Cardiac muscle cell (in vitro differentiated cells and primary cell): ENCODE measurements around the gene C1R. TPM values are rescaled to one million over a fixed set of nuclear protein-coding genes. Genes with fewer than 3 reads are reported as not detected.
A peak's percentile ranks its signal among the peaks of the same experiment; 100 is the strongest.
"Not testable (repeated sequence)": the region's sequence is repeated elsewhere in the genome, so short reads cannot be mapped to it uniquely, and the experiment has no call there.

Experiments used
- DNase-seq, 2 donors: peaks; one replicate each; pipeline versions ENCODE4 v3.0.0 to v3.0.0-alpha.2; 2010 to 2017; ENCODE audit warnings: low read depth in 1 of 2, low spot score in 1 of 2
- H3K27ac ChIP-seq: fragments of 200-600 bp; sonication (generic); 2 replicates; pipeline ENCODE4 v1.5.1; 2016
- H3K27me3 ChIP-seq: fragments of 200-600 bp; sonication (generic); 2 replicates; pipeline ENCODE4 v1.6.0; 2016; ENCODE audit warnings: control low read depth
- H3K36me3 ChIP-seq: fragments of 200-600 bp; sonication (generic); 2 replicates; pipeline ENCODE4 v1.5.1; 2016; ENCODE audit warnings: control low read depth
- H3K4me1 ChIP-seq: fragments of 200-600 bp; sonication (generic); 2 replicates; pipeline ENCODE4 v1.8.1; 2017; ENCODE audit warnings: low read depth, mild to moderate bottlenecking, mixed run types
- H3K4me3 ChIP-seq: fragments of 200-600 bp; sonication (generic); 2 replicates; pipeline ENCODE4 v1.5.1; 2016; ENCODE audit warnings: mild to moderate bottlenecking
- H3K9me3 ChIP-seq: fragments of 200-600 bp; sonication (generic); 2 replicates; pipeline ENCODE4 v1.5.1; 2017; ENCODE audit warnings: low read depth, mild to moderate bottlenecking, control low read depth
- CTCF ChIP-seq: IDR thresholded peaks from 2 replicates; pipeline ENCODE4 v1.5.1; 2012; ENCODE audit warnings: low read depth, mild to moderate bottlenecking, low read length
- polyA plus RNA-seq: library from polyadenylated mRNA; unstranded; fragments of >200 nt; fragmentation: Nextera tagmentation; extraction: Ambion mirVana; gene quantifications from 2 replicates; pipeline ENCODE4 v1.2.1, GENCODE V29; 2016
- total RNA-seq: library from RNA; depleted of rRNA; stranded (reverse); fragments of >200 nt; gene quantifications from 2 replicates; pipeline ENCODE4 v1.2.3, GENCODE V29; 2016

The C1R gene
- total and polyA plus RNA-seq, 2 experiments from 2014 or later: 1.5 to 2.4 TPM

GRCh38 chr12:7110661-7111060, 18.4 kb upstream of the C1R start:
- no peak for DNase-seq
- Histone ChIP-seq H3K4me3 (no peak overlapping the region), H3K9me3 (no peaks in the 10 kb centered on the region), H3K27ac (no peak overlapping the region), H3K27me3 (no peaks in the 10 kb centered on the region), H3K36me3 (no peaks in the 10 kb centered on the region), H3K4me1 (no peaks in the 10 kb centered on the region)
- TF ChIP-seq CTCF: no peak

- no peak for DNase-seq
- Histone ChIP-seq H3K4me1 (no peaks in the 10 kb centered on the region), H3K4me3 (no peak overlapping the region), H3K9me3 (no peaks in the 10 kb centered on the region), H3K27ac (no peak overlapping the region), H3K36me3 (no peaks in the 10 kb centered on the region), H3K27me3 (no peaks in the 10 kb centered on the region)
- TF ChIP-seq CTCF: no peak
Observed at GRCh38 chr12:7109572-7109920, 17.3 kb upstream of the C1R start.

- peak; percentile 97 for TF ChIP-seq CTCF
- Histone ChIP-seq H3K27me3 (no peaks in the 10 kb centered on the region), H3K4me1 (no peaks in the 10 kb centered on the region), H3K4me3 (peak within 1 kb of the TSS; percentile 18), H3K9me3 (no peaks in the 10 kb centered on the region), H3K27ac (no peak within 1 kb of the TSS), H3K36me3 (no peaks in the 10 kb centered on the region)
- DNase-seq: peak; percentile 82 to 95
Observed at GRCh38 chr12:7108796-7109571, 16.7 kb upstream of the C1R start, which contains the start of gene C1RL. Gene C1RL (minus strand): TSS chr12:7109214. CDS start chr12:7109180, 34 bp downstream.

- no peaks in the 10 kb centered on the region for H3K9me3 ChIP-seq
- DNase-seq: peak; percentile 27 to 87
- H3K27me3 ChIP-seq: no peaks in the 10 kb centered on the region
- H3K4me1 ChIP-seq: no peaks in the 10 kb centered on the region
- no peak for TF ChIP-seq CTCF
- H3K4me3 ChIP-seq: peak overlapping the region; percentile 18
- no peak overlapping the region for H3K27ac ChIP-seq
- H3K36me3 ChIP-seq: no peaks in the 10 kb centered on the region
Observed at GRCh38 chr12:7108003-7108795, 16.0 kb upstream of the C1R start.

GRCh38 chr12:7107636-7108002, 15.4 kb upstream of the C1R start:
- H3K4me3 ChIP-seq: peak overlapping the region; percentile 18
- H3K27me3 ChIP-seq: no peaks in the 10 kb centered on the region
- no peaks in the 10 kb centered on the region for H3K9me3 ChIP-seq
- no peaks in the 10 kb centered on the region for H3K4me1 ChIP-seq
- no peaks in the 10 kb centered on the region for H3K36me3 ChIP-seq
- DNase-seq: peak in 1 of 2 donors; percentile 20
- no peak overlapping the region for H3K27ac ChIP-seq
- TF ChIP-seq CTCF: no peak

GRCh38 chr12:7107181-7107580, 14.9 kb upstream of the C1R start:
- H3K36me3 ChIP-seq, H3K4me1 ChIP-seq, DNase-seq, H3K9me3 ChIP-seq, H3K4me3 ChIP-seq, H3K27ac ChIP-seq, H3K27me3 ChIP-seq: not testable (repeated sequence)
